HG03571 (cell line): ENCODE results near the gene PM20D1.

Experiments
- ATAC-seq: cut with Tn5 transposase; IDR thresholded peaks from one replicate; pipeline ENCODE4 v1.9.1; 2021; ENCODE audit not compliant: unreplicated experiment

Gene PM20D1

GRCh38 chr1:205805082-205805711 lies 44.7 kb downstream of the PM20D1 start:
- no peak for ATAC-seq

GRCh38 chr1:205804605-205805004 lies 45.3 kb downstream of the PM20D1 start:
- no peak for ATAC-seq

GRCh38 chr1:205803986-205804385 lies 45.9 kb downstream of the PM20D1 start:
- ATAC-seq: no peak

DNA sequence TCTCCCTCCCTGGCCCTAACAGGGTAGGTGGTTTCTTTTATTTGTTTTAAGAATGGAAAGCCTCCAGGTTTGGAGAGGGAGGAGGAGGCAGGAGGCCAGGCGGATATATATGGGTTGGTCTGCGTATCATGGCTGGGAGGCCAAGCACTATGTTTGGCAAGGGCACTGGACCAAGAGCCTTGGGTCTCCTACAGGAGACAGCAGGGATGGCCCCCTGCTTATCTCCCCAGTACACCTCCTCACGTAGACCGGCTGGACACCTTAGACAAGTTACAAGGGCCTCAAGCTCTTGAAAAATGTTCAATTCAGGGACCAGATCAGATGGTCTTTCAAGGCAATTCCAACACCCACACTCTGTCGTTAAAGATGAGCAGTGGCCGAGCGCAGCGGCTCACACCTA lies 47.9 kb downstream of the PM20D1 start:
- no peak for ATAC-seq

DNA sequence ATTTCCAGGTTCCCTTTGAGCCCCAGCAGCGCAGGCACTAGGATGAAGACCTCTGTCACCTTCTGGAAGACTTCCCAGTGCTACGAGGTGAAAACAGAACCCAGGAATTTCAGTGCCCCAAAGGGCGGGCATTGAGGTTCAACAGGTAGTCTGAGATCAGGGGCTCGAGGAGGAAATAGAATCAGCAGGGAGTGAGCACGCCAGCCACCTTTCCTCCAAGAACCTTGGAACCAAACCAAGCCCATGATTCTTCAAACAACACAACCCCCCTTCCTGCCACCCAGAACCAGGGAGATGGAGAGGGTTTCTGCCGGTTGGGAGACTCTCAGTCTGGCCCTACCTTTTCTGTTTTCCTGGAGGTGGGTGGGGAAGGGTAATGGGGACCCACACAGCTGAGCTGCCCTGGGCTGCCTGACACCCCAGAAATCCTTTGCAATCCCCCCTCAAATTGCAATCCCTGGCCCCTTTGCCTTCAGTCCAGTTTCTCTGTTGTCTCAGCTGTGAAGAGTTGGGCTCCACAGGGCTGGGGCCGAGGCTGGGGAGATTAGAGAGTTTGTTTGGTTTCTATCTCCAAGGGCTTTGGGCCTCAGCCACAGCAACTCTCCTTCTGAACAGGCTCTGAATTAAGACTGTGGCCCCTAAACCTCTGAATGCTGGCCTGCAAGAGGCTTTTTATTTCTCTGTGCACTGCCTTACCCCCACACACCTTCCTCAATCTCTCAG lies 48.8 kb downstream of the PM20D1 start:
- no peak for ATAC-seq

GRCh38 chr1:205800427-205800826 lies 49.5 kb downstream of the PM20D1 start:
- no peak for ATAC-seq

DNA sequence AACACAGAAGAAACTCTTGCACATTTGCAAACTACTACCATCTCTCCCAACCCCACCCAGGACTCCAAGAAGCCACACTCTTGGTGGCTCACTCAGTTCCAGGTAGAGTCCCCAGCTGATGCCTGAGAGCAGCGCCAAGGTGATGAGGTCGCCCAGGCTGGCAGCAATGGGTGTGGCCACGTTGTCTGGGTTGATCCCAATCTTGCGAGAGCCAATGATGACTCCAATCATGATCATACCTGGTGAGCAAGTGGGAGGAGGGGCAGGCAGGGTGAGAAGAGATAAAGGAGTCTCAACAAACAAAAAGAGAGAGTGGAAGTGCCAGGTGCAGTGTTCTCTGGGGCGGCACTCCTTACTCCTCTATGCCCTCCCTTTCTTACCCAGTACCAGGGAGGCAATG lies 51.4 kb downstream of the PM20D1 start:
- ATAC-seq: no peak

DNA sequence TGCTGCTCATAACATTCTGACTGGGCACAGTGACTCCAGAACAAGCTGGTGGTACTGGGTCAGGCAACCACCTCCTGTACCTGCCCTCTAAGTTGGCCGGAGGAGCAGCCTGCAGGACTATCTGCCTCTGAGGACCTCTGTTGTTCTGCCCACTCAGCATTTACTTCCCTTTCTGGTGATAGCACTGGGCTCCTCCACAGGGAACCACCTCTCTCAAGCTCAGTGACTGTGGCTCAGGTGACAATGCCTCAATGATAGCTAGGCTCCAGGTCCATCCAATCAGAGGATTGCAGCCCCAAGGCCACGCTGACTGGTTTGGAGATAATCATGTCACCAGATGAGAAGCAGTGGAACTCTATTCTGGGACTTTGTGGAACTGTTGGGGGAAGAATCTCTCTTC lies 52.8 kb downstream of the PM20D1 start:
- no peak for ATAC-seq

DNA sequence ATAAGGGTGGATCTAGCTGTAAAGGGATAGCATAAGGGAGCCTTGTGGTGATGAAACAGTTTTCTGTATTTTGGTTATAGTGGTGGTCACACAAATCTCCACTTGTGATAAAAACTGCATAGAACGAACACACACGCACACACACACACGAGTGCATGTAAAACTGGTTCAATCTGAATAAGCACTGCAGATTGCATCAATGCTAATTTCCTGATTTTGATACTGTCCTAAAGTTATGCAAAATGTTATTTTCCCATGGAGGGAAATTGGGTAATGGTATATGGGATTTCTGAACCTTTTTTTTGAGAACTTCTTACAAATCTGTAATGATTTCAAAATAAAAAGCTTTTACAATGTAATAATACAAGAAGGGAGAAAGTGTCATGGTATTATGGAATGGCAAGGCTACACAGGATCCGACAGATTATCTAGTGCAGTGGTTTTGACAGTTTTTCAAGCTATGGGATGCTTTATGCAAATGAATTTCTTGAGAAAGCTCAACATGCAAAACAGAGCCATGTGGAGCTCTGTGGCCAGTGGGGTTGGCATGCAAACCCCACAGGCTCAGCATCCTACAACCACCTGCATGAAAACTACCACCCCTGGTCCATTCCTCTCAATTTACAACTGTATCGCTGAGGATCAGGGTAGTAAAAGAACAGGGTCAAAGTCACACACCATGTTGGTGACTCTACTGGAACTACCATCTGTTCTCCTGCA lies 55.8 kb downstream of the PM20D1 start:
- no peak for ATAC-seq

- ATAC-seq: no peak
Measured at GRCh38 chr1:205792961-205793673, 56.8 kb downstream of the PM20D1 start.

GRCh38 chr1:205792481-205792881 lies 57.5 kb downstream of the PM20D1 start:
- no peak for ATAC-seq

GRCh38 chr1:205791568-205792180 lies 58.3 kb downstream of the PM20D1 start:
- ATAC-seq: no peak

DNA sequence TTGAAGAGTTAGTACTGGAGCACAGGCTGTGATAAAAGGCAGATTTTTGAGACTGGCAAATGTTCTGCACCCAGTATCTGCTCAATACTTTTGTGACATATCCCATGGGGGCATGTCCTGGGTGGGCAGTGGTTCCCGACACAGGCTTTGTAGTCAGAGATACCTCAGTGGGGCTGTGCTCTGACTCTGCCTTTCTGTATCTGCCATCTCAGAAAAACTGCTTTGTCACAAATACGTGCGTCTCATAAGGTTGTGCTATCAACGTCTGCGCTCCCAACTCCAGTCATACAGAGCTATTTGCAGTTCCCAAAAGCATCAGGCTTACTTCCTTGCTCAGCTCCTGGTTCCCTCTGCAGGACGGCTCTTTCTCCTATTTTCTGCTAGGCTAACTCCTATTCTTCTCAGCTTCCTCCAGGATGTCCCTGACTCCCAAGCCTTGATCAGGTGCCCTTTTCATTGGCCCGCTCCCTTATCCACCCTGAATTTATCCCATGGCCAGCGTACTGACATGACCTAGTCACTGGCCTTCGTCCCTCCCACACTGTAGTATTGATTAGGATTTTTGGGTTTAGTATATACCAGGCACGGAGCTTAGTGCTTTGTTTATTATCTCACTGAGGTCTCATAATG lies 62.5 kb downstream of the PM20D1 start:
- no peak for ATAC-seq

GRCh38 chr1:205786601-205787000 lies 63.3 kb downstream of the PM20D1 start:
- no peak for ATAC-seq

DNA sequence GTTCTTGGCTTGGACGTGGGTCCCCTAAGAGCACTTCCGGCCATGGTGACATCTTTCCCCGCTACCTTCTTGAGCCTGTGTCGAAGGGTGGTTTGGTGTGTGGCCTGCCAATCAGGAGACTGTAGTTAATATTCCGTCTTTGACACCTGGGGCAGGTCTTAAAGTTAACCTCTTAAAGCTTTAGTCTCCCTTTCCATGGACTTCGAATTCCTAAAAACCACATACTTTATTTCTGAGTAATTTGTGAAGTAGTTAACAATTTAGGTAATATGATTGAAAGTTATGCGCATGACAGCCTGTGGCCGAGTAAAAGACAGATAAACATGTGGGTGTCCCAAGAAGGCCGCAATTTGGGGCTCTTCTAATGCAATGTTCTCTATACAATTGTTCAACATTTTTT lies 64.5 kb downstream of the PM20D1 start:
- ATAC-seq: no peak

DNA sequence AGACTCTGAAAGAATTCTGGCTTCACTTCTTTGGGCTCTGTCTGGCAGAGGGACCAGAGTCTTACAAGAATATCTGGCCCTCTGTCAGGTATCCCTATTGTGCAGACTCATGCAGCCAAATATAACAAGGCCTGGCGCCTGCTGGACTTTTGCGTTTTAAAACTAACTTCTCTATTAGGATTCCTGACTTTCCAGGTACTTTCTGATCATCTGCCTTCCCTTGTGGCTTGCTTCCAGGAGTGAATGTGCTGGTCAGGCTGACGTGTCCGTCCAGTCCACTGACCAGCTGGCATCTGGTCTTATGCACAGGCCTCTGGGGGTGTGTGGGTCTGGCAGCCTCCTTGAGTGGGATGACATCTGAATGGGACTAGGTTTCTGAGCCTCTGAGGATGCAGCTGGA lies 66.0 kb downstream of the PM20D1 start:
- no peak for ATAC-seq

GRCh38 chr1:205783433-205783795 lies 66.5 kb downstream of the PM20D1 start:
- no peak for ATAC-seq

- ATAC-seq: no peak
Measured at GRCh38 chr1:205782627-205783432, 67.1 kb downstream of the PM20D1 start.

DNA sequence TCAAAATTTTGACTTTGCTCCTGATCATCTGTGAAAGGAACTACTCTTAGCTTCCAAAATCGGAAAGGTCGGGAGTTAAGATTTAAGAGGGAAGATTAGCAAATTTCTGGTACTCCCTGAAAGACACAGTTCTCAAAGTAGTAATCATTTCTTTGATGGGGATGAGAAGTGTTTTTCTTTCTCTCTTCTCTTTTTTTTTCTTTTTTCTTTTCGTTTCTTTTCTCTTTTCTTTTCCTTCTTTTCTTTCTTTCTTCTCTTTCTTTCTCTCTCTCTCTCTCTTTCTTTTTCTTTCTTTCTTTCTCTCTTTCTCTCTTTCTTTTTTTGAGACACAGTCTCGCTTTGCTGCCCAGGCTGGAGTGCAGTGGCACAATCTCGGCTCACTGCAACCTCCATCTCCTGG lies 69.6 kb downstream of the PM20D1 start:
- no peak for ATAC-seq
